Brain microvascular endothelial cell (primary cell): ENCODE measurements around the gene PRKCH.

Experiments used
- DNase-seq: peaks from one replicate; pipeline ENCODE4 v3.0.0-alpha.2; 2020
- H3K27ac ChIP-seq: fragments of 250-450 bp; sonication (Bioruptor Pico); 2 replicates; pipeline ENCODE4 v1.5.1; 2020; ENCODE audit warnings: mild to moderate bottlenecking, moderate library complexity
- H3K27me3 ChIP-seq: fragments of 250-450 bp; sonication (Bioruptor Pico); replicated peaks from 2 replicates; pipeline ENCODE4 v1.5.1; 2020; ENCODE audit warnings: mild to moderate bottlenecking
- H3K36me3 ChIP-seq: fragments of 250-450 bp; sonication (Bioruptor Pico); replicated peaks from 2 replicates; pipeline ENCODE4 v1.5.1; 2020; ENCODE audit warnings: mild to moderate bottlenecking
- H3K4me3 ChIP-seq: 2 replicates; pipeline ENCODE4 v1.5.1; 2011; ENCODE audit warnings: low read depth, mild to moderate bottlenecking, control low read depth, low read length, moderate library complexity
- CTCF ChIP-seq: IDR thresholded peaks from 2 replicates; pipeline ENCODE4 v1.5.1; 2011; ENCODE audit warnings: low read depth, mild to moderate bottlenecking, moderate library complexity, low read length, control low read depth, inconsistent platforms; ENCODE audit errors: missing control alignments
- in situ Hi-C: cut with HindIII; loops from 2 replicates; pipeline ENCODE4 v1.10.0; 2017; ENCODE audit warnings: low sequenced_read_pairs, low pct_ligation_motif_present

The PRKCH gene

GRCh38 chr14:61562321-61563161, 241.2 kb downstream of the PRKCH start:
- TF ChIP-seq CTCF, result no peak
- H3K27ac ChIP-seq, result peak overlapping the region; percentile 98
- peak; percentile 99 for DNase-seq
- H3K27me3 ChIP-seq, result no peaks in the 10 kb centered on the region
- in situ Hi-C loops, result loop anchor here (25.0 kb wide), 1 partner anchor 150 kb away; no protein-coding TSS in a partner anchor
- H3K4me3 ChIP-seq, result no peak overlapping the region
- no peaks in the 10 kb centered on the region for H3K36me3 ChIP-seq

- no peak for TF ChIP-seq CTCF
- in situ Hi-C loops, result loop anchor here (25.0 kb wide), 1 partner anchor 149 kb away; no protein-coding TSS in a partner anchor
- H3K36me3 ChIP-seq, result no peaks in the 10 kb centered on the region
- H3K27me3 ChIP-seq, result no peaks in the 10 kb centered on the region
- no peak overlapping the region for H3K4me3 ChIP-seq
- no peak for DNase-seq
- H3K27ac ChIP-seq, result peak overlapping the region; percentile 98
Measured at GRCh38 chr14:61563162-61563511, 241.8 kb downstream of the PRKCH start.

GRCh38 chr14:61563880-61564617, 242.7 kb downstream of the PRKCH start:
- Histone ChIP-seq H3K27me3 (no peaks in the 10 kb centered on the region), H3K27ac (peak overlapping the region; percentile 98)

GRCh38 chr14:61564618-61565091, 243.3 kb downstream of the PRKCH start:
- H3K27me3 ChIP-seq, result no peaks in the 10 kb centered on the region
- peak; percentile 97 for DNase-seq

More at GRCh38 chr14:61563880-61564617, 242.7 kb downstream of the PRKCH start:
- in situ Hi-C loops, result loop anchor here (25.0 kb wide), 1 partner anchor 148 kb away; no protein-coding TSS in a partner anchor
- Histone ChIP-seq H3K4me3 (no peak overlapping the region), H3K36me3 (no peaks in the 10 kb centered on the region)
- DNase-seq, result no peak
- TF ChIP-seq CTCF, result no peak

GRCh38 chr14:61565181-61565580, 243.8 kb downstream of the PRKCH start:
- TF ChIP-seq CTCF, result no peak
- Histone ChIP-seq H3K27me3 (no peaks in the 10 kb centered on the region), H3K36me3 (no peaks in the 10 kb centered on the region), H3K27ac (peak overlapping the region; percentile 98), H3K4me3 (no peak overlapping the region)
- in situ Hi-C loops, result loop anchor here (25.0 kb wide), 1 partner anchor 147 kb away; no protein-coding TSS in a partner anchor
- no peak for DNase-seq

More at GRCh38 chr14:61564618-61565091, 243.3 kb downstream of the PRKCH start:
- H3K27ac ChIP-seq, result peak overlapping the region; percentile 98
- H3K36me3 ChIP-seq, result no peaks in the 10 kb centered on the region
- TF ChIP-seq CTCF, result peak; percentile 9
- H3K4me3 ChIP-seq, result no peak overlapping the region
- in situ Hi-C loops, result loop anchor here (25.0 kb wide), 1 partner anchor 148 kb away; no protein-coding TSS in a partner anchor
